OCI-M1 (cell line): ENCODE measurements around the gene PCSK7.
A peak's percentile ranks its signal among the peaks of the same experiment; 100 is the strongest.
"Not testable (repeated sequence)": the region's sequence is repeated elsewhere in the genome, so short reads cannot be mapped to it uniquely, and the experiment has no call there.

Experiments
- DNase-seq: peaks from one replicate; lab custom pipeline; 2025; lab: John Stamatoyannopoulos, UW

The PCSK7 gene

GRCh38 chr11:117231842-117232091 lies at the start of gene PCSK7:
Gene PCSK7 (minus strand): TSS chr11:117232073. CDS start chr11:117229844, 2,229 bp downstream.
- DNase-seq: no peak

DNA sequence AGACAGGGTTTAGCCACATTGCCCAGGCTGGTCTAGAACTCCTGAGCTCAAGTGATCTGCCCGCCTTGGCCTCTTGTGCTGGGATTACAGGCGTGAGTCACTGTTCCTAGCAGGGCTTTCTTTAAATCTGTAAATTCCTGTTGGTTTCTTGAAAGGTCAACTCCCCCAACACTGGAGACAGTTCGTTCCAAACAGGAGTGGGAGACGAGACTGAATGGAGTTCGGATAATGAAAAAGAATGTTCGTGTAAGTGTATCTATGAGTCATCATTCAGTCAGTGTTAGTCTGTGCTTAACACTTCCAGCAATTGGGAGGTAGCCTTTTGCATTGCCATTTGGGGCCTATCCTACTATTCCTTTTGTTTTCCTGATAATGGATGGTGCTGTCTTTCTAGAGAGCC lies 49.3 kb upstream of the PCSK7 start:
- DNase-seq: no peak

DNA sequence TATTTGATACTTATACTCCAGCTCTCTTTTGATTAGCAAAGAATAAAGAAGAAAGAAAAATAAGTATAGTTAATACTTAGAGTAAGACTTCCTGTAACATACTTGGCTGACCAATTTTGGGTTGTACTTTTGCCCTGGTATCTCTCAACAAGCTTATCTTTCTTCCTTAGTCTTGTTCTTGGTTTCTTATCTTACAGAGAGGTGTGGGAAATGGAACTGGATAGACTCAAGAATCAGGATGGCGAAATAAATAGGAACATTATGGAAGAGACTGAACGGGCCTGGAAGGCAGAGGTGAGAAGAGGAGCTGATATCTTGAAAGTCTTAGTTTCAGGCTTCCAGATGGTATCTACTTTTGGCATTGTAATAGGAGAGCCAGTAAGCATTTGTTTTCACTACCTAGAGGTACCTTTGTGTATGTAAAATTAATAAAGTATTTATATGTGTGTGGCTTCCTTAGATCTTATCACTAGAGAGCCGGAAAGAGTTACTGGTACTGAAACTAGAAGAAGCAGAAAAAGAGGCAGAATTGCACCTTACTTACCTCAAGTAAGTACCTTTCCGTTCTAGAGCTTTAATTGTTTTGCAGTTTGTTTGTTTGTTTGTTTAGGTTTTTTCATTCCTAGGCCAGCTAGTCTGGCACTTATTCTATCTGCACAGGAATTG lies 48.0 kb upstream of the PCSK7 start:
- DNase-seq: no peak

DNA sequence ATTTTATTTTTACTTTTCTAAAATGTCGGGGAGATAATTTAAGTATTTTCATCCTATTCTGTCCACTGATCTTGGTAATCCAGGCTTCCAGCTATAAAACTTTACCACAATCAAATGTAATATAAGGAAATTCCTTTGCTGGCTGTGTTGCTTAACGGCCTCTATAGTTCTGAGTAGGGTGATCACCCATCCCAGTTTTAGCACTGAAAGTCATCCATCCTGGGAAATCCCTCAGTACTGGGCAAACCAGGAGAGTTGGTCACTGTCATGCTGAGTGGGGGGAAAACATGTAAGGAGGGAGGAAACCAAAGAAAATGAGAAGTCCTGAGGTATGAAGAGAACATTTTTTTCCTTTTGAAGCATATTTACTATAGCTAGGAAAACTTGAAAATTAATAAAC lies 46.5 kb upstream of the PCSK7 start:
- DNase-seq: no peak

DNA sequence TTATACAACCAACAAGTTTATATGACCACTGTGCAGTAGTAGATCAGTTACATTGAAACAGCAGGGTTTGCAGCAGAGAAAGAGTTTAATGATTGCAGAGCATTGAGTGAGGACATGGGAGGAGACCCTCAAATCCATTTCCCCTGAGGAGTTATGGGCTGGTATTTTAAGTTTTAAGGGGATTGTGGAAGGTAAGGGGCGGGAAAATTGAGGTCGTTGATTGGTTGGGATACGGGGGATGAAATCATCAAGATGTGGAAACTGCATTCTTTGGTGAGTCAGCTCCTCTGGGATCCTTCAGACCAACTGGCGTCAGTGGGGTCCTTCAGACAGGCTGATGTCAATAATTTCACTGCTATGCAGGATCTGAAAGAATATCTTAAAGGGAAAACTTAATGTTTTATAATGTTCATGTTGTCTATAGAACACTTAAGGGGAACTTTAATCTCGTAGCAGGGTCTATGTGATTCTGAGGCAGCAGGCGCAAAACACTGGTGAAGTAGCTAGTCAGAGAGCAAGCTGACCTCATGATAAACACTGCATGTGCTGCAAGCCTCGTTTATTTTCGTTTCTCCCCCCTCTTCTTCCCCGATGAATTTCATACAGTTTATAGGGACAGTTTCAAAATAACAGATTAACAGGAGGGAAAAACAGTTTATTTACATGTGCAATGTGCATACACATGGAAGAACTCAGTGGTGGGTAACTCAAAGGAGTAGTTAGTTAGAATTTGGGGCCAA lies 41.8 kb upstream of the PCSK7 start:
- DNase-seq: no peak

DNA sequence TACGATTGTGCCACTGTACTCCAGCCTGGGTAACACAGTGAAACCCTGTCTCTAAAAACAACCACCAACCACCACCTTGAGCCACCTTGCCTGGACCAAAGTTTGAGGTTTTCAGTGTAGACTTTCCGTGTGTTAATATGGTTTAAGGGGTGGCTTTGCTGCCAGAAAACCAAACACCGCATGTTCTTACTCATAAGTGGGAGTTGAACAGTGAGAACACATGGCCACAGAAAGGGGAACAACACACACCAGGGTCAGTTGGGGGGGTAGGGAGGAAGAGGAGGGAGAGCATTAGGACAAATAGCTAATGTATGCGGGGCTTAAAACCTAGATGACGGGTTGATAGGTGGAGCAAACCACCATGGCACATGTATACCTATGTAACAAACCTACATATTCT lies 40.3 kb upstream of the PCSK7 start:
- not testable (repeated sequence) for DNase-seq

DNA sequence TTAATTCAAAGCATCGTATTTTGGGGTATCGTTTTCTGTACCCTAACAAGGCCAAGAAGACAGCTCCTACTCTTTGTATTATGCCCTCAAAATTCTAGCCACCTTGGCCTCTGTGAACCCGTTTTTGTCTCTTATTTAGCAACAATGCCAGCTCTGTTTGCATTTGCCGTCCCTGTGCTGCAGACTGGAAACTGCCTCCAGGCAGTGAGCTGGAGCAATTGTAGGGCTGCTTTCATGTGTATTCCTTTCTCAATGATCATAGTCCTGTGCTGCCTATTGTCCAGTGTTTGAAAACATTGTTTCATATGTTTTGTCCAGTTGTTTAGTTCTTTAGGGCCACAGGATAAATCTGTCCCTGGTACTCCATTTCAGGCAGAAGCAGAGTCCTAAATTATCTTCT lies 39.3 kb upstream of the PCSK7 start:
- no peak for DNase-seq

- no peak for DNase-seq
Observed at GRCh38 chr11:117269856-117270255, 38.0 kb upstream of the PCSK7 start.

GRCh38 chr11:117265745-117266144 lies 33.9 kb upstream of the PCSK7 start:
- no peak for DNase-seq

GRCh38 chr11:117264624-117265323 lies 32.9 kb upstream of the PCSK7 start:
- DNase-seq: not testable (repeated sequence)

DNA sequence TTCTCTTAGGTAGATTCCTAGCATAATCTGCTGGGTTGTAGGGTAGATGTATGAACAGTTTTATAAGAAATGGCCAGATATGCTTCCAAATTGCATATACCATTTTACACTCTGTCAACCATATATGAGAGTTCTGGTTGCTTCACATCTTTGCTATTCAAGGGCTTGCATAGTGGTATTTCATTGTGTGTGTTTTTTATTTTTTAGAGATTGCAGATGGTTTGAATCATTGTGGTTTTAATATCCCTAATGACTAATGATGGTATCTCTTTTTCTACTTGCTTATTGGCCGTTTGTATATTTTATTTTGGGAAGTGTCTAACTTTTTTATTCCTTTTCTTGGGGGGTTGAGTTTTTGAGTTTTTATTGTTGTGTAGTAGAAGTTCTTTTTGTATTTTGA lies 27.5 kb upstream of the PCSK7 start:
- DNase-seq: no peak

- no peak for DNase-seq
Observed at GRCh38 chr11:117258576-117258975, 26.7 kb upstream of the PCSK7 start.

DNA sequence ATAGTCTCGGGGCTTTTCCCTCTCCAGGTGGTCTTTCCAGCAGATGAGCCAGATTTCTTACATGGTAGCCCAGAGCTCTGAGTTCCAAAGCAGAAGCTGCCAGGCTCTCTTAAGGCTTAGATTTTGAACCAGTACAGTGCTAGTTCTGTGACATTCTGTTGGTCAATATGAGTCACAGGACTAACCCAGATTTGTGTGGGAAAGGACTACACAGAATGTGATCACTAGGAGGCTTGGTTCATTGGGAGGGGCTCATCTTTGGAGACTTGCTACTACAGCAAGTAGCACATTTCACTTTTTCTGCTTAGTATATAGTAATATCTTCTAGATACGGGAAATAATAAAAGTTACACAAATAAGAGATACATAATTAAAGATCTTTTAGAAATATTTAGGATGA lies 24.7 kb upstream of the PCSK7 start:
- no peak for DNase-seq

DNA sequence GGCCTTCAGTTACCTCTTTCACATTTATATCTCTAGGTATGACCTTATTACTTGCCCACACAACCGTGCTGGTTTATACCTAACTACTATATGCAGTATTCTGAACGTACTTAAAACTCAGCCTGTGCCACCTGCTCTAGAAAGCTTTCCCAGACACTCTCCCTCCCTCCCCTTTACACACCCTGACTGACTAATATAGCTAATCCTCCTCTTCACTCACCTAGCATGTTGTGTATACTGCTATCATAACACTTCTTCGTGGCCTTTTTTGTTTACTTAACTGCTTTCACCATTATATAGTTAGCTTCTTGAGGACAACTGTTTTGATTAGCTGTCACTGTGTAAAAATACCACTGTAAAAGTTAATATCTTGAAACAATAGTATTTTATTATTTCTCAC lies 24.1 kb upstream of the PCSK7 start:
- no peak for DNase-seq

- no peak for DNase-seq
Observed at GRCh38 chr11:117251506-117251905, 19.6 kb upstream of the PCSK7 start.

DNA sequence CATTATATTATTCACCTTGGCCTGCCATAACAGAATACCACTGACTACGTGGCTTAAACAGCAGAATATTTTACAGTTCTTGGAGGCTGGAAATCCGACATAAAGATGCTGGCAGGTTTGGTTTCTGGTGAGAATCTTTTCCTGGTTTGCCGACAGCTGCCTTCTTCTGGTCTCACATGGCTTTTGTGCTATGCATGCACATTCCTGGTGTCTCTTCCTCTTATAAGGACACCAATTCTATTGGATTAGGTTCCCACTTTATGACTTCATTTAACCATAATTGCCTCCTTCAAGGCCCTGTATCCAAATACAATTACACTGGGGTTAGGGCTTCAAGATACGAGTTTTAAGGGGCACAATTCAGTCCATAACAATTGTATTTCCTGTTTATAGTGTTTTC lies 17.7 kb upstream of the PCSK7 start:
- DNase-seq: no peak

GRCh38 chr11:117248341-117248740 lies 16.5 kb upstream of the PCSK7 start:
- no peak for DNase-seq

GRCh38 chr11:117239295-117239694 lies 7.4 kb upstream of the PCSK7 start:
- DNase-seq: no peak

GRCh38 chr11:117238221-117238620 lies 6.3 kb upstream of the PCSK7 start:
- no peak for DNase-seq

DNA sequence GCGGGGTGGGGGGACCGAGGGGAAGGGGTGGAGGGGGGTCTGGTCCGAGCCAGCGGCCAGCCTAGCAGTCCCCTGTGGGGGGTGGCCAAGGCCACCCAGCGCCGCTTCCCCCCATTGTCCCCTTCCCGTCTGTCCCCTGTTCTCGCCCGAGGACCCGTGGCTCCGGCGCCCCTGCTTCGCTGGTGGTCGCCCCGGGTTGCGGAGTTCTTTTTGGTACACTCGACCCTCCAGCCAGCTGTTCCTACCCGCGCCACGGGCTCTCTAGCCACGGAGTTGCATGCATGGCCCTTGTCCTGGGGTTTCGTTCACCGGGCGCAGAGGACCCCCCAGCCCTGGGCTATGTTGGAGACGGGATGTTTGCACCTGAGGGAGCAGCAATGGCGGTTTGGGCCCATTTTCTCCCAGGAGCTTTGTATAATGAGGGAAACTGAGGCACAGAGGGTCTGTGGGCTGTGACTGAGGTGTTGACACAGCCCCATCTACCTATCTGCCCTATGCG lies 1.1 kb upstream of the PCSK7 start:
- DNase-seq: peak; percentile 57

DNA sequence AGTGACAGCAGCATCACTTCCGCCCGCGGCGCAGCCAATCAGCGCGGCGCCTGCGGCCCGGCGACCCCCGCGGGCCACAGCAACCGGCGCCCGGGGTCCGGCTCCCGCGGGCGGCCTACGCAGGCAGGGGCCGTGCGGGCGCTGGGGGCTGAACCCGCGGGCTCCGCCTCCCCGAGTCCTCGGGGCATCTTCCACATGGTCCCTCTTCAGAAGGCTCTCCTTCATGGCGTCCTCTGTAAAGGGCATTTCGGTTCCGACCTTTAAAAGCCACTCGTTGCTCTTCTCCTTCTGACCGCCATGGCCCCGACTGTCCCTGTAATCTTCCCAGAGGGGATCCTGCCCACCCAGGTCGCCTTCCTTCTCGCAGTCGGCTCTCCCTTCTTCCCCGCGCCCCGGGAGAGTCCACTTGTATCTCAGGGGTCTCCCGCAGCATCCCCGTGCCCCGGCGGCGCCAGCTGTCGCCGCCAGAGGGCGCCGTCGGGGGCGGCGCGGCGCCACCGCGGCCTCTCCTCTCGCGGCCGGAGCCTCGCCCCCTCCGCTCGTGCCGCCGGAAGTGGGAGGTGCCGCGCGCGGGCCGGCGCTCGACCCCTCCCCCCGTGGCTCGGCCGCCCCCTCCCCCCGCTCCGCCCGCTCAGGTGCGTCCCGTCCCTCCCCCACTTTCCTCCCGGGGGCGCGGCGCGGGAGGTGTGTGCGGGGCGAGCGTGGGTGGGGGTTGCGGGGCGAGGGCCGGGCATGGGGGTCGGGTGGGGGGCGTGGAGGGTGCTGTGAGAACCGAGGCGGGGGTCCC lies 412 bp upstream of the PCSK7 start, which contains the start of gene RNF214:
Gene RNF214 (plus strand): TSS at position 580 of the 787 bp plus-strand sequence. CDS start 1,602 bp downstream, outside the sequence.
- peak; percentile 94 for DNase-seq
